ENCODE data around the gene RPS3A. TPM values are rescaled to one million over a fixed set of nuclear protein-coding genes. Genes with fewer than 3 reads are reported as not detected.
"Not testable (repeated sequence)": the region's sequence is repeated elsewhere in the genome, so short reads cannot be mapped to it uniquely, and the experiment has no call there.

The RPS3A gene
- total RNA-seq, 1 donor from 2014 or later = 1,312 TPM

GRCh38 chr4:151114338-151114737 is 14.9 kb downstream of the RPS3A start:
- DNase-seq (ENCODE audit: low spot score) = no peak

- DNase-seq (ENCODE audit: low spot score) = no peak
These were observed 15.6 kb downstream of the RPS3A start for GRCh38 chr4:151114986-151115385.

GRCh38 chr4:151117371-151117962 is 18.0 kb downstream of the RPS3A start:
- DNase-seq (ENCODE audit: low spot score) = no peak

- DNase-seq (ENCODE audit: low spot score) = no peak
These were observed 30.4 kb downstream of the RPS3A start for GRCh38 chr4:151129796-151130195.

- no peak for DNase-seq (ENCODE audit: low spot score)
These were observed 33.9 kb downstream of the RPS3A start for GRCh38 chr4:151133311-151133710.

GRCh38 chr4:151136048-151136447 is 36.6 kb downstream of the RPS3A start:
- DNase-seq (ENCODE audit: low spot score) = not testable (repeated sequence)

- DNase-seq (ENCODE audit: low spot score) = no peak
These were observed 40.4 kb downstream of the RPS3A start for GRCh38 chr4:151139814-151140213.

- DNase-seq (ENCODE audit: low spot score) = no peak
These were observed 43.3 kb downstream of the RPS3A start for GRCh38 chr4:151142758-151143157.

GRCh38 chr4:151143162-151143561 is 43.7 kb downstream of the RPS3A start:
- no peak for DNase-seq (ENCODE audit: low spot score)

- no peak for DNase-seq (ENCODE audit: low spot score)
These were observed 44.4 kb downstream of the RPS3A start for GRCh38 chr4:151143811-151144210.

- no peak for DNase-seq (ENCODE audit: low spot score)
These were observed 45.1 kb downstream of the RPS3A start for GRCh38 chr4:151144329-151145072.

GRCh38 chr4:151147000-151147399 is 47.6 kb downstream of the RPS3A start:
- DNase-seq (ENCODE audit: low spot score) = no peak

- DNase-seq (ENCODE audit: low spot score) = no peak
These were observed 48.8 kb downstream of the RPS3A start for GRCh38 chr4:151148261-151148660.

GRCh38 chr4:151150821-151151580 is 51.6 kb downstream of the RPS3A start:
- DNase-seq (ENCODE audit: low spot score) = no peak

GRCh38 chr4:151152028-151152427 is 52.6 kb downstream of the RPS3A start:
- no peak for DNase-seq (ENCODE audit: low spot score)

GRCh38 chr4:151153585-151153984 is 54.2 kb downstream of the RPS3A start:
- DNase-seq (ENCODE audit: low spot score) = no peak

Other genes with a start within 250 kb of the RPS3A start
- gene LRBA, start 84.3 kb upstream of the RPS3A start, total RNA-seq = 25.6 TPM
- not detected for gene PRSS48, start 177.5 kb downstream of the RPS3A start, total RNA-seq
- 162 TPM for gene SH3D19, start 226.0 kb downstream of the RPS3A start, total RNA-seq

All from mesenteric fat pad (tissue), 1 donor.